HepG2 (cell line): ENCODE data around the gene XAF1. TPM values are rescaled to one million over a fixed set of nuclear protein-coding genes. Genes with fewer than 3 reads are reported as not detected.

Source experiments
- EZH2 ChIP-seq: conservative IDR thresholded peaks from 2 replicates; pipeline ENCODE4 v1.6.1; 2012; ENCODE audit warnings: mild to moderate bottlenecking, low read depth, low read length, moderate library complexity
- FOXA1 ChIP-seq, 2 experiments: fragments of 450-650 bp in 1 of 2; sonication (generic) in 1 of 2; formaldehyde crosslinking in 1 of 2; IDR thresholded peaks; 2 replicates each; pipeline versions ENCODE4 v1.4.0 to v1.6.1; 2016 to 2020; ENCODE audit warnings: missing genetic modification reagents in 1 of 2
- FOXJ3 ChIP-seq: sonication (generic); formaldehyde crosslinking; IDR thresholded peaks from 2 replicates; pipeline ENCODE4 v1.4.0; 2020; ENCODE audit warnings: missing genetic modification reagents, mild to moderate bottlenecking, borderline replicate concordance
- HDAC1 ChIP-seq: sonication (generic); formaldehyde crosslinking; IDR thresholded peaks from 2 replicates; pipeline ENCODE4 v1.5.1; 2020; ENCODE audit warnings: mild to moderate bottlenecking, missing genetic modification reagents
- MATR3 ChIP-seq: sonication (generic); formaldehyde crosslinking; IDR thresholded peaks from 2 replicates; pipeline ENCODE4 v1.4.0; 2020; ENCODE audit warnings: missing genetic modification reagents
- MYC ChIP-seq: sonication (generic); formaldehyde crosslinking; IDR thresholded peaks from 2 replicates; pipeline ENCODE4 v1.9.0; 2021; ENCODE audit warnings: missing genetic modification reagents, borderline replicate concordance
- NR2C2 ChIP-seq: sonication (generic); formaldehyde crosslinking; IDR thresholded peaks from 2 replicates; pipeline ENCODE4 v1.4.0; 2020; ENCODE audit warnings: missing genetic modification reagents, mild to moderate bottlenecking, moderate library complexity, borderline replicate concordance
- POLR2A ChIP-seq, 2 experiments: IDR thresholded peaks; 2 replicates each; pipeline ENCODE4 v1.6.1; 2011; ENCODE audit warnings: low read depth in 2 of 2, low read length in 2 of 2, mild to moderate bottlenecking in 1 of 2, moderate library complexity in 1 of 2; ENCODE audit not compliant: insufficient read depth in 1 of 2
- SOX13 ChIP-seq, 3 experiments: fragments of 450-650 bp in 1 of 3; sonication (generic) in 1 of 3; formaldehyde crosslinking in 1 of 3; IDR thresholded peaks in 2 of 3; conservative IDR thresholded peaks in 1 of 3; 2 replicates each; pipeline versions ENCODE4 v1.5.0 to v1.6.1; 2016 to 2020; ENCODE audit warnings: antibody characterized with exemption in 1 of 3, mild to moderate bottlenecking in 1 of 3, missing compliant biosample characterization in 1 of 3, missing genetic modification reagents in 1 of 3, moderate library complexity in 1 of 3
- SRSF1 ChIP-seq: fragments of 200-400 bp; formaldehyde crosslinking; optimal IDR thresholded peaks from 2 replicates; pipeline ENCODE3; 2017; ENCODE audit warnings: mild to moderate bottlenecking, low read depth, low read length, moderate library complexity
- THAP11 ChIP-seq: IDR thresholded peaks from 2 replicates; pipeline ENCODE4 v1.6.1; 2016; ENCODE audit warnings: missing biosample characterization, missing genetic modification reagents
- TRAFD1 ChIP-seq: sonication (generic); formaldehyde crosslinking; IDR thresholded peaks from 2 replicates; pipeline ENCODE4 v1.5.1; 2020; ENCODE audit warnings: missing genetic modification reagents, mild to moderate bottlenecking, borderline replicate concordance
- U2AF1 ChIP-seq: fragments of 200-400 bp; formaldehyde crosslinking; optimal IDR thresholded peaks from 2 replicates; pipeline ENCODE3; 2017; ENCODE audit warnings: mild to moderate bottlenecking, low read depth, low read length
- ZNF343 ChIP-seq: sonication (generic); formaldehyde crosslinking; IDR thresholded peaks from 2 replicates; pipeline ENCODE4 v1.4.0; 2020; ENCODE audit warnings: mild to moderate bottlenecking, missing genetic modification reagents
- ZNF431 ChIP-seq: sonication (generic); formaldehyde crosslinking; IDR thresholded peaks from 2 replicates; pipeline ENCODE4 v1.9.0; 2022; ENCODE audit warnings: missing genetic modification reagents, low read depth, mild to moderate bottlenecking, borderline replicate concordance
- ZNF44 ChIP-seq: sonication (generic); formaldehyde crosslinking; IDR thresholded peaks from 2 replicates; pipeline ENCODE4 v1.5.1; 2020; ENCODE audit warnings: mild to moderate bottlenecking, missing genetic modification reagents
- ZNF468 ChIP-seq: sonication (generic); formaldehyde crosslinking; IDR thresholded peaks from 2 replicates; pipeline ENCODE4 v1.8.0; 2022; ENCODE audit warnings: mild to moderate bottlenecking, moderate library complexity, missing genetic modification reagents
- ZNF484 ChIP-seq: sonication (generic); formaldehyde crosslinking; IDR thresholded peaks from 2 replicates; pipeline ENCODE4 v1.5.1; 2020; ENCODE audit warnings: mild to moderate bottlenecking, low read depth, missing genetic modification reagents, borderline replicate concordance
- ZNF558 ChIP-seq: sonication (generic); formaldehyde crosslinking; IDR thresholded peaks from 2 replicates; pipeline ENCODE4 v1.9.0; 2022; ENCODE audit warnings: mild to moderate bottlenecking, missing genetic modification reagents, borderline replicate concordance
- ZNF607 ChIP-seq: sonication (generic); formaldehyde crosslinking; IDR thresholded peaks from 2 replicates; pipeline ENCODE4 v1.5.1; 2020; ENCODE audit warnings: missing genetic modification reagents, mild to moderate bottlenecking, borderline replicate concordance
- ZNF652 ChIP-seq: IDR thresholded peaks from 2 replicates; pipeline ENCODE4 v1.6.1; 2016; ENCODE audit warnings: low read depth, borderline replicate concordance
- ZNF703 ChIP-seq: sonication (generic); formaldehyde crosslinking; IDR thresholded peaks from 2 replicates; pipeline ENCODE4 v1.5.1; 2020; ENCODE audit warnings: missing genetic modification reagents, mild to moderate bottlenecking, moderate library complexity, borderline replicate concordance
- ZNF737 ChIP-seq: sonication (generic); formaldehyde crosslinking; IDR thresholded peaks from 2 replicates; pipeline ENCODE4 v1.5.0; 2020; ENCODE audit warnings: missing genetic modification reagents, mild to moderate bottlenecking, borderline replicate concordance
- ZNF768 ChIP-seq: sonication (generic); formaldehyde crosslinking; IDR thresholded peaks from 2 replicates; pipeline ENCODE4 v1.4.0; 2020; ENCODE audit warnings: missing genetic modification reagents
- ZNF777 ChIP-seq: sonication (generic); formaldehyde crosslinking; IDR thresholded peaks from 2 replicates; pipeline ENCODE4 v1.4.0; 2020; ENCODE audit warnings: missing genetic modification reagents
- polyA plus RNA-seq, 8 experiments: library from polyadenylated mRNA; depleted of rRNA in 3 of 8; stranded (reverse) in 7 of 8; unstranded in 1 of 8; fragments of >200 nt; fragmentation: Illumina TruSeq in 4 of 8; extraction: Trizol in 4 of 8; gene quantifications; 2 replicates each; pipeline versions ENCODE4 v1.2.1 to v1.2.3, GENCODE V29; 2011 to 2016; ENCODE audit warnings: low read depth in 4 of 8, missing spikeins in 1 of 8, mixed read lengths in 1 of 8; ENCODE audit not compliant: insufficient read depth in 1 of 8
- total RNA-seq, 5 experiments: library from RNA; depleted of rRNA; stranded (reverse); fragments of >200 nt; fragmentation: Illumina TruSeq; extraction: Trizol; gene quantifications; 2 replicates each; pipeline ENCODE4 v1.2.3, GENCODE V29; 2016; ENCODE audit warnings: low read depth in 1 of 5
- TF ChIP-seq, protein P1 (sequence below): sonication (generic); formaldehyde crosslinking; IDR thresholded peaks from 2 replicates; pipeline ENCODE4 v1.4.0; 2020; ENCODE audit warnings: mild to moderate bottlenecking, missing genetic modification reagents

Gene XAF1
- total and polyA plus RNA-seq, 2 of the 13 experiments (the other 11 are each of a cell fraction or from before 2014, with no cell fraction given): 1.2 to 2.4 TPM

- TF ChIP-seq, protein P1, sequence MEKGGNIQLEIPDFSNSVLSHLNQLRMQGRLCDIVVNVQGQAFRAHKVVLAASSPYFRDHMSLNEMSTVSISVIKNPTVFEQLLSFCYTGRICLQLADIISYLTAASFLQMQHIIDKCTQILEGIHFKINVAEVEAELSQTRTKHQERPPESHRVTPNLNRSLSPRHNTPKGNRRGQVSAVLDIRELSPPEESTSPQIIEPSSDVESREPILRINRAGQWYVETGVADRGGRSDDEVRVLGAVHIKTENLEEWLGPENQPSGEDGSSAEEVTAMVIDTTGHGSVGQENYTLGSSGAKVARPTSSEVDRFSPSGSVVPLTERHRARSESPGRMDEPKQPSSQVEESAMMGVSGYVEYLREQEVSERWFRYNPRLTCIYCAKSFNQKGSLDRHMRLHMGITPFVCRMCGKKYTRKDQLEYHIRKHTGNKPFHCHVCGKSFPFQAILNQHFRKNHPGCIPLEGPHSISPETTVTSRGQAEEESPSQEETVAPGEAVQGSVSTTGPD (CRISPR knock-in tag): no peak
- TF ChIP-seq NR2C2 (CRISPR knock-in tag): no peak; the same call in 1 of the 2 replicates
- TF ChIP-seq ZNF768: no peak; the same call in 1 of the 2 replicates
- peak in 1 of 2 experiments; percentile 65; a peak in 2 of 4 replicates for TF ChIP-seq POLR2A (IDR thresholded peaks at IDR 0.05; ENCODE audit: insufficient read depth in 1 of 2, low read depth in 2 of 2, low read length in 2 of 2)
- 0 out of 2 replicates have a peak, but pooled peaks have one; percentile 44 for TF ChIP-seq ZNF558 (CRISPR knock-in tag)
- no peak; the same call in none of the 2 replicates for TF ChIP-seq HDAC1 (CRISPR knock-in tag)
- TF ChIP-seq ZNF703: no peak; the same call in 1 of the 2 replicates
- TF ChIP-seq ZNF652: no peak
- TF ChIP-seq MATR3 (CRISPR knock-in tag): no peak
- peak; percentile 34; the same call in 1 of the 2 replicates for TF ChIP-seq ZNF343 (CRISPR knock-in tag)
- TF ChIP-seq ZNF607 (CRISPR knock-in tag): 0 out of 2 replicates have a peak, but pooled peaks have one; percentile 17
- peak; percentile 12; the same call in 1 of the 2 replicates for TF ChIP-seq THAP11 (CRISPR knock-in tag)
- TF ChIP-seq EZH2: no peak
- no peak for TF ChIP-seq ZNF484 (CRISPR knock-in tag)
- TF ChIP-seq FOXA1 (IDR thresholded peaks at IDR 0.05): no peak
- 0 out of 2 replicates have a peak, but pooled peaks have one; percentile 9 for TF ChIP-seq FOXA1 (CRISPR knock-in tag; IDR thresholded peaks at IDR 0.05)
- peak; percentile 9; the same call in 1 of the 2 replicates for TF ChIP-seq ZNF777
- 0 out of 2 replicates have a peak, but pooled peaks have one; percentile 11 for TF ChIP-seq SOX13 (IDR thresholded peaks at IDR 0.05)
- TF ChIP-seq SOX13 (CRISPR knock-in tag; conservative IDR thresholded peaks at IDR 0.05 in 1 of 2, IDR thresholded peaks at IDR 0.05 in 1 of 2): peak in 1 of 2 experiments; percentile 5; a peak in 1 of 4 replicates
- TF ChIP-seq FOXJ3 (CRISPR knock-in tag): no peak
- peak; percentile 49 for TF ChIP-seq U2AF1
- TF ChIP-seq TRAFD1 (CRISPR knock-in tag): no peak
- 0 out of 2 replicates have a peak, but pooled peaks have one; percentile 32 for TF ChIP-seq ZNF737 (CRISPR knock-in tag)
- TF ChIP-seq ZNF468: no peak
- TF ChIP-seq ZNF44 (CRISPR knock-in tag): peak; percentile 75; the same call in 1 of the 2 replicates
- no peak for TF ChIP-seq SRSF1
- no peak; the same call in 1 of the 2 replicates for TF ChIP-seq MYC
- TF ChIP-seq ZNF431: no peak
Measured at GRCh38 chr17:6712058-6712853, 43.6 kb upstream of the XAF1 start (continued).
